Heart left ventricle (tissue), 13 donors: ENCODE data around the gene CNP.

Source experiments
- POLR2A ChIP-seq, 2 donors: fragments of 450-650 bp; IDR thresholded peaks; one replicate each; pipeline ENCODE4 v1.6.1; 2017; ENCODE audit warnings: antibody characterized with exemption in 2 of 2, mild to moderate bottlenecking in 2 of 2, moderate library complexity in 2 of 2
- TF ChIP-seq, protein P1 (sequence below), 12 donors: fragments of 200-600 bp; sonication (generic) in 4 of 12; IDR thresholded peaks; one replicate each; pipeline versions ENCODE4 v1.5.0 to v1.8.0; 2018 to 2022; ENCODE audit warnings: antibody characterized with exemption in 12 of 12, mild to moderate bottlenecking in 5 of 12
- donor health status: ischemic (EF 13 %, LVEDD 7.1; RV severe dilation, severe dysfunction).
- donor health status: DM: no; HTN: yes; CAD: no.
- donor health status: DM: no; HTN: no; CAD: no.
- donor health status: ischemic (EF 25% LVEDD 6.9; RV normal size, moderate dysfunction).
- donor health status: ischemic (EF 25% LVEDD 5.7; RV mildly dilated, moderate dysfunction).
- donor health status: ischemic (EF 35%, LVEDD 5.7; RV mildly dilated, moderate dysfunction).
- donor health status: nonischemic (EF 11% LVEDD 7.7; RV severe dilation, severe dysfunction).
- donor health status: DM: yes; HTN: yes; CAD: no.
- donor health status: PGD.
- donor health status: ischemic (EF 29% LVEDD 5.4; RV normal size, mild dysfunction).
- donor health status: nonischemic (EF 23%, LVEDD 6.1; RV moderate dilation, normal function).

DNA sequence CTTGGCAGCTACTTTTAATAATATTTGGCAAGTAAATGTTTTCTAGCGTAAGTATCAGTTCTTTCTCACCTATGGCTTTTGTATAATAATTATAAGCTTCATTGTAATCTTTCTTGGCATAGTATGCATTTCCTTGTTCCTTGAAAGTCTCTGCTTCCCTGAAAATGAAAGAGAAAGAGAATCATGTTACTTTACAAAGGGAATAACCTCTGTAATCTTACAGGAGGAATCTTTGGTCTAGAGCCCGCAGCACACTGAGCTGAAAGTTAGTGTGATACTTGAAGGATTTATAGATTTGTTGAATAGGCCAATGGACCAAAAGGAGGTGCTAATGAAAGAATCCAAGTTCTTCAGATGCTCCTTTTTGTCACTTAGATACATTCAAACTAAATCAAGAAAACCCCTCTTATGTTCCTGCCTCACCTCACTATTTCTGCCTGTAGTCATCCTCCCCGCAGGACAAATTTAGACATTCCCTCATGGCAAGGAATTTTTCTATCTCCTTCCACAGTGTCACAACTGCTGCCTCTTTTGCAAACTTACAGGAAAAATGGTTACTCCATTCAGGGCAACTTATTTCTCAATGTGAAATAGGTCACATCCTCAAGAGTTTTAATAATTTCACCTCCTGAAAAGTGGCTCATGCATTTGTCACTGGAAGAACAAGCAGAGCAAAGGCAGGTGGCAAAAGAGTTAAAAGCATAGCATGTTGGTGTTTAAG, 34.0 kb downstream of the CNP start:
- TF ChIP-seq, protein P1, sequence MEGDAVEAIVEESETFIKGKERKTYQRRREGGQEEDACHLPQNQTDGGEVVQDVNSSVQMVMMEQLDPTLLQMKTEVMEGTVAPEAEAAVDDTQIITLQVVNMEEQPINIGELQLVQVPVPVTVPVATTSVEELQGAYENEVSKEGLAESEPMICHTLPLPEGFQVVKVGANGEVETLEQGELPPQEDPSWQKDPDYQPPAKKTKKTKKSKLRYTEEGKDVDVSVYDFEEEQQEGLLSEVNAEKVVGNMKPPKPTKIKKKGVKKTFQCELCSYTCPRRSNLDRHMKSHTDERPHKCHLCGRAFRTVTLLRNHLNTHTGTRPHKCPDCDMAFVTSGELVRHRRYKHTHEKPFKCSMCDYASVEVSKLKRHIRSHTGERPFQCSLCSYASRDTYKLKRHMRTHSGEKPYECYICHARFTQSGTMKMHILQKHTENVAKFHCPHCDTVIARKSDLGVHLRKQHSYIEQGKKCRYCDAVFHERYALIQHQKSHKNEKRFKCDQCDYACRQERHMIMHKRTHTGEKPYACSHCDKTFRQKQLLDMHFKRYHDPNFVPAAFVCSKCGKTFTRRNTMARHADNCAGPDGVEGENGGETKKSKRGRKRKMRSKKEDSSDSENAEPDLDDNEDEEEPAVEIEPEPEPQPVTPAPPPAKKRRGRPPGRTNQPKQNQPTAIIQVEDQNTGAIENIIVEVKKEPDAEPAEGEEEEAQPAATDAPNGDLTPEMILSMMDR (IDR thresholded peaks at IDR 0.05), result no peak
- TF ChIP-seq POLR2A (IDR thresholded peaks at IDR 0.05), result no peak
